SJSA1 (cell line): Measurements from ENCODE around the gene LY6G6C. TPM values are rescaled to one million over a fixed set of nuclear protein-coding genes. Genes with fewer than 3 reads are reported as not detected.

Source experiments
- DNase-seq, 2 experiments: peaks; one replicate each; pipeline ENCODE4 v3.0.0-alpha.2; 2015 to 2020; ENCODE audit warnings: low spot score in 2 of 2, low read depth in 1 of 2
- H3K27ac ChIP-seq: fragments of 250-450 bp; sonication (Bioruptor Pico); 2 replicates; pipeline ENCODE4 v1.5.1; 2020; ENCODE audit warnings: mild to moderate bottlenecking, moderate library complexity
- H3K27me3 ChIP-seq: fragments of 250-450 bp; sonication (Bioruptor Pico); replicated peaks from 2 replicates; pipeline ENCODE4 v1.5.1; 2020; ENCODE audit warnings: mild to moderate bottlenecking, moderate library complexity
- H3K36me3 ChIP-seq: fragments of 250-450 bp; sonication (Bioruptor Pico); 2 replicates; pipeline ENCODE4 v1.5.1; 2020; ENCODE audit warnings: mild to moderate bottlenecking
- H3K4me1 ChIP-seq: fragments of 250-450 bp; sonication (Bioruptor Pico); replicated peaks from 2 replicates; pipeline ENCODE4 v1.6.1; 2021; ENCODE audit warnings: mild to moderate bottlenecking
- H3K4me3 ChIP-seq: fragments of 250-450 bp; sonication (Bioruptor Pico); 2 replicates; pipeline ENCODE4 v1.5.1; 2020; ENCODE audit warnings: mild to moderate bottlenecking
- H3K9me3 ChIP-seq: fragments of 250-450 bp; sonication (Bioruptor Pico); replicated peaks from 2 replicates; pipeline ENCODE4 v1.5.1; 2020; ENCODE audit warnings: mild to moderate bottlenecking
- total RNA-seq: library from RNA; depleted of rRNA; stranded (reverse); fragments of >200 nt; shearing (Covaris generic); gene quantifications from 2 replicates; pipeline ENCODE4 v1.2.3, GENCODE V29; 2014; rRNA removed

Gene LY6G6C, protein sequence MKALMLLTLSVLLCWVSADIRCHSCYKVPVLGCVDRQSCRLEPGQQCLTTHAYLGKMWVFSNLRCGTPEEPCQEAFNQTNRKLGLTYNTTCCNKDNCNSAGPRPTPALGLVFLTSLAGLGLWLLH
- not detected in 2 replicates for total RNA-seq

DNA sequence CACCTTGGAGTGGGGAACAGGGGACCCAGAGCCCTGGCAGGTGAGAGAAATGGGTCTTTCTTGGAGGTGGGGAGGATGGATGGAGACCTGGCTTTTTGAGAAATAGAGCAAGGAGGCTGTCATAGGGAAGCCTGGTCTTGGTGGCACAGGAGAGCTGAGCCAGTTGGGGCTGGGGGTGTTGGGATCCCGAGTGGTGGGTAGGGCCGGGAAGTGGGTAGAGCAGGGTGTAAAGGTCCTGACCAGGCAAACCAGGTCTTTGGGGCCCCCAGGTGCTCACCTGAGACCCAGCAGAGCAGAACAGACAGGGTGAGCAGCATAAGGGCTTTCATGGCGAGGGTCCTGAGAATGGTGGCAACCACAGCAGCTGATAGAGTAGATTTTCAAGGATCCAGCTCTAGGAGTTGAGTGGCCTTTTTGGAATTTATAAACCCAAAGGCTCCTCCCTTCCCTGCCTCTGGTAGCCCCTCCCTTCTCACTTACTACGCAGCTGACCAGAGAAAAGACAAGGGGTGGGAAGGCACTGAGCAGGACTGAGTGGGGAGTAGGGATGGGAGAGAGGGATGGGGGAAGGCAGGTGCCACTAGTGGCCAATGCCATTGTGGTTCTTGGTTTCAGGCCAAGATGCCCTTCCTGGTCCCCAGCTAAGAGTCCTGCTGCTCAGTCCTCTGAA lies at the start of gene LY6G6C:
LY6G6C (minus strand) TSS at position 396 of the 670 bp plus-strand sequence; CDS start at position 329, 67 bp downstream.
- Histone ChIP-seq H3K4me1 (no peaks in the 10 kb centered on the region), H3K27me3 (no peaks in the 10 kb centered on the region), H3K36me3 (peaks cover 5% of the 10 kb centered on the region), H3K9me3 (no peaks in the 10 kb centered on the region), H3K27ac (no peak within 1 kb of the TSS), H3K4me3 (no peak within 1 kb of the TSS)
- no peak for DNase-seq

DNA sequence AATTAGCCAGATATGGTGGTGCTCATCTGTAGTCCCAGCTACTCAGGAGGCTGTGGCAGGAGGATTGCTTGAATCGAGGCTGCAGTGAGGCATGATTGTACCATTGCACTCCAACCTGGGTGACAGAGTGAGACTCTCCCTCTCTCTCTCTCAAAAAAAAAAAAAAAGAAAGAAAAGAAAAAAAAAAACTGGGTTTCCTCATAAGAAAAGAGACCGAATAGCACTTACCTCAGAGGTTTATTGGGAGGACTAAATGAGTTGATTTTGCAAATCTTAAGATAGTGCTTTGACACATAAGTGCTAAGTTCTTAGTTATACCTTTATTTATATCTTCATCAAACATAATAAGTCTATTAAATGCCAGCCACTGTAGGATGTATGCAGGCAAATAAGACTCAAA lies 49.3 kb upstream of the LY6G6C start:
- Histone ChIP-seq H3K4me1 (no peaks in the 10 kb centered on the region), H3K9me3 (no peaks in the 10 kb centered on the region)

DNA sequence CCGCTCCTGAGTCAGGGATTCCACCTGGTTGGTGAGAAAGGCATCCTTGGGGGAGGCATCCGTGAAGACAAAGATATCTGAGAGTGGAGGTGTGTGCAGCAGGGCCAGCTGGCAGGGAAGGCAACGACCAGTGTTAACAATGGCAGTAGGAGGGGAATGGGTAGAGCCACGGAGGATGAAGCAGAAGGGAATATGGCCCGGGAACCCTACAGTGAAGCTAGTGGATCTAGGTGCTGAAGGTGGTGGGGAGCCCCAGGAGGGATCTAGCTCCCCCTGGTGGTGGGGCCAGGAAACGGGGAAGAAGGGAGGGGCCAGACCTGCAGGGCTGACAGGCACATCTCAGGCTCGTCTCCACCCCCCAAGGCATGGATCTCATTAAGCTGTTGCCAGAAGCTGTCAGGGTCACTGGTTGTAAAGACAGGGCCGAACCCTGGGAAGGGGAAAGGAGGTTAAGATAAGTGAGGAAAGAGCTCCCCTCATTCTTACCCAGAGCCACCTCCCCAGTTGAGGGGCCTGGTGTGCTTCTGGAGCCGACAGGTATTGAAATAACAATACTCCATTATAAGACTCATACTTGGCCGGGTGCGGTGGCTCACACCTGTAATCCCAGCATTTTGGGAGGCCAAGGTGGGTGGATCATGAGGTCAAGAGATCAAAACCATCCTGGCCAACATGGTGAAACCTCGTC lies 48.3 kb upstream of the LY6G6C start:
- DNase-seq, result peak; percentile 70 to 82
- Histone ChIP-seq H3K27me3 (no peaks in the 10 kb centered on the region), H3K4me3 (no peak overlapping the region), H3K9me3 (no peaks in the 10 kb centered on the region), H3K4me1 (no peaks in the 10 kb centered on the region), H3K36me3 (no peaks in the 10 kb centered on the region), H3K27ac (no peak overlapping the region)

More for the DNA sequence above, 49.3 kb upstream of the LY6G6C start:
- Histone ChIP-seq H3K27me3 (no peaks in the 10 kb centered on the region), H3K4me3 (no peak overlapping the region), H3K36me3 (no peaks in the 10 kb centered on the region), H3K27ac (no peak overlapping the region)
- no peak for DNase-seq

DNA sequence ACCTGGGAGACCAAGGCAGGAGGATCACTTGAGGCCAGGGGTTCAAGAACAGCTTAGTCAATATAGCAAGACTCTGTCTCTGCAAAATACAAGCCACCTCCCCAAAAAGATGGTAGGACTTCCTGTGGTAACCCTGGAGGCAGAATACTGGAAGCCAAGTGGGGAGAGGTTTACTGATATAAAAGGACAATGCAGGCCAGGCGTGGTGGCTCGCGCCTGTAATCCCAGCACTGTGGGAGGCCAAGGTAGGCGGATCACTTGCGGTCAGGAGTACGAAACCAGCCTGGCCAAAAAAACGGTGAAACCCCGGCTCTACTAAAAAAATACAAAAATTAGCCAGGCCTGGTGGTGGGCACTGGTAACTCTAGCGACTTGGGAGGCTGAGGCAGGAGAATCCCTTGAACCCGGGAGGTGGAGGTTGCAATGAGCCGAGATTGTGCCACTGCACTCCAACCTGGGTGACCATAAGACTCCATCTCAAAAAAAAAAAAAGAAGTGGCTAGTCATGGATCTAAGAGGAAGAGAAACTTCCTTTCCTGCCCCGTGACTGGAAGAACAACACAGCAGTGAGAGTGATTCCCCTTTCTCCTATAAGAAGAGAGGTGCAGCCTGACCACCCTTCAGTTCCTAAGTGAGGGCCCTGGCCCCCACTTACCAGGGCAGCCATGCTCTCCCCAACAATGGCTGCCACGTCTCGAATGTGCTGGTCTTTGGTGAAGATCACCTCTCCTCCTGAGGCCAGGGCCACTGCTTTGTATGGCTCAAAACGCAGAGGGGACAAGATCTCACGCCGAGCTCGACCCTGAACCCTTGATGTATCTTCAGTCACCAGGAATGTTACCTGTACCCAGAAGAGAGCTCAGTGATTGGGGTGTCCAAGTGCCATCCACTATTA lies 47.1 kb upstream of the LY6G6C start:
- no peak overlapping the region for H3K4me3 ChIP-seq

DNA sequence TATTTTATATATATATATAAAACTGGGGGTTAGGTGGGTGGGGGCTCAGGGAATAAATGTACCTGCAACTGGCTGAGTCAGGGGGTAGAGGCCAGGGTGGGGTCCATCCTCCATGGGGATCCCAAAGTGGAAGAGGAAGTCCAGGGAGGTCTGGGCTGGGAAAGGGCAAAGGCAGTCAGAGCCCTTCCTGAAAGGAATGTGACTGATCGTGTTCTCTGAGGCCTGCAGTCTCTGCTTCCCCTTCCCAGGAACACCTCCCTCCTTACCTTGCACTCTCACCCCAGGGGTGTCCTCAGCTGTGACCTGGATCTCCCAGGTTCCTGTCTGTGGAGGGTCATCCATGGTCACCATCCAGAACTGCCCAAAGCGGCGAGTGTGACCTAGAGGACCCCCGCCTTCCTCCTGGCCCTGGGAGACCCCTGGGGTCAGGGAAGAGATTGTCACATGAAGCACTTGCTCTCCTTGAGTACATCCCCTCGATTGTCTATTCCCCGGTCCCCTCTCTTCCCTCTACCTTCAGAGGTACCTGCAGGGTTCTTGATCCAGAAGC lies 45.6 kb upstream of the LY6G6C start:
- no peak overlapping the region for H3K27ac ChIP-seq
- no peaks in the 10 kb centered on the region for H3K27me3 ChIP-seq
- no peaks in the 10 kb centered on the region for H3K9me3 ChIP-seq
- H3K36me3 ChIP-seq, result no peaks in the 10 kb centered on the region
- no peak overlapping the region for H3K4me3 ChIP-seq
- DNase-seq, result no peak
- peaks cover 10% of the 10 kb centered on the region for H3K4me1 ChIP-seq

More for the DNA sequence above, 47.1 kb upstream of the LY6G6C start:
- H3K36me3 ChIP-seq, result no peaks in the 10 kb centered on the region
- no peak overlapping the region for H3K27ac ChIP-seq
- peaks cover 3% of the 10 kb centered on the region for H3K4me1 ChIP-seq
- no peak for DNase-seq
- H3K27me3 ChIP-seq, result no peaks in the 10 kb centered on the region
- no peaks in the 10 kb centered on the region for H3K9me3 ChIP-seq

DNA sequence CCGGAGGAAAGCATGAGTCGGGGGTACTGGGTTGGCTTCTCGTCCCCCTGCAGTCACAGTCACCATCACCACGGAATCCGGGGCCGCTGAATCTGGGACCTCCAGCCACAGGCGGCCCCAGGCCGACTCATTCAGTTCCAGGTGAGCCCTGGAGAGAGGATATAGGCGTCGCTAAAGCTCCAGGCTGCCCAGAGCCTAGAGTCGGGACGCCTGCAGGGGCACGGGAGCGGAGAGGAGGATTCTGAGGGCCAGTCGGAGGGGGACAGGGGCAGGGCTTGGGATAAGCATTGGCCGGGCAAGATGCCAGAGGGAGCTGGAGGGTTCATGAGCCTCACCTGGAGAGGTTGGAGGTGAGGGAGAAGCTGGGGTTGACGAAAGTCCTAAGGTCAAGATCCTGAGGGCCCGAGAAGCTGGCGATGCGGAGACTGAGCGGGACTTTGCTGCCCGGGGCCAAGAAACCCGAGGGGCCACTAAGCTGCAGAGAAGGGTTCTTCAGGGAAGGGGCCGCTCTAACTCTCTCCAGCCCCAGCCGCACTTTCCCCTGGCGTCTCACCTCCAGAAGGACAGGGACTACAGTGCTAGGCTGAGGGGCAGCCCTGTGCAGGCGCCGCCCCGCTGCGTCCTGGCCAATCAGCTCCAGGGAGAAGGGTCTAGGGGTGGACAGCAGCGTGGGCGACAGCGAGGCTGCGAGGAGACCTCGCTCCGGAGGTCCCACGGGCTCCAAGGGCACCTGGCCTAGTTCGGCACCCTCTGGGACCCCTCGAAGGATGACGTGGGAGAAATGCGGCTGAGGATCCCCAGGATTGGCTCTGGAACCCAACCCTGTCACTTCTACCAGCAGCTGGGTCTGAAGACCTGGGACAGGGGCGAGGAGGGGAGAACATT lies 44.6 kb upstream of the LY6G6C start:
- Histone ChIP-seq H3K36me3 (no peaks in the 10 kb centered on the region), H3K4me3 (no peak overlapping the region), H3K27me3 (no peaks in the 10 kb centered on the region), H3K27ac (no peak overlapping the region), H3K9me3 (no peaks in the 10 kb centered on the region), H3K4me1 (peaks cover 10% of the 10 kb centered on the region)
- DNase-seq, result no peak

DNA sequence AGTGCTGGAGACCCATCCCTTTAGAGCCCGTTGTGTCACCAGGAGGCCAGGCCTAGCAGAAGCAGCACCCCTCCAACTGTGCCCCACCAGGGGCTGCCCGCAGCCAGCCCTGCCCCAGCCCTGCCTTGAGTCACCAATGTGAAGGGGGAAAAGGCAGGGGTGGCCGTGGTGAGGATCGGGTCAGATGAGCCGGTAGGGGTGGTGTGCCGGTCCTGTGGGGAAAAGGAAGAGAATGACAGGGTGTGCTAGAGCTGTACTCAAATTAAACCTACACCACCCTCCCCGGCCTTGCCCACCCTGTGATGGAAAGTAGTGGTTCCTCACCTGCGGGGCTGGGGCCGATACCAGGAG lies 44.0 kb upstream of the LY6G6C start:
- Histone ChIP-seq H3K9me3 (no peaks in the 10 kb centered on the region), H3K27me3 (no peaks in the 10 kb centered on the region), H3K27ac (no peak overlapping the region), H3K36me3 (0 out of 2 replicates have a peak, but pooled peaks cover under 1% of the 10 kb centered on the region), H3K4me3 (no peak overlapping the region), H3K4me1 (peaks cover 10% of the 10 kb centered on the region)
- DNase-seq, result no peak

DNA sequence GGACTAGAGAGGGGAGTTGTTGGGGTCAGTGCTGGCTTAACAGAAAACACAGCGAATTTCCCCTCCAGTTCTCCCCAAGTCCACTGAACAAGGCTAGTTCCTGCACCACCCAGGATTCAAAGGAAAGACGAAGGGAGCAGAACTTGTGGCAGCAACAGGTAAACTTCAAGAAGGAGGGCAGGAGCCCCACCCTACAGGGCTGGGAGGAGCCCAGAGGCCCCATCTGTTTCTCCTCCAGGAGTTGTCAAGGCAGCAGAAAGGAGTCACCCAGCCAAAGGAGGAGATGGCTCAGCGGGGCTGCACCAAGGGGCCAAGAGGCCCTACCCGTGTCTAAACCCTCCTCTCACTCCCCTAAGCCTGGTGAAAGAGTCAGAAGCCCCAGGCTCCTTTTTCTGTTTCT lies 42.7 kb upstream of the LY6G6C start:
- no peak for DNase-seq
- no peak overlapping the region for H3K4me3 ChIP-seq
- H3K36me3 ChIP-seq, result peaks cover 5% of the 10 kb centered on the region; the same call in 1 of the 2 replicates
- H3K9me3 ChIP-seq, result no peaks in the 10 kb centered on the region
- no peaks in the 10 kb centered on the region for H3K27me3 ChIP-seq
- no peak overlapping the region for H3K27ac ChIP-seq
- H3K4me1 ChIP-seq, result peaks cover 10% of the 10 kb centered on the region

DNA sequence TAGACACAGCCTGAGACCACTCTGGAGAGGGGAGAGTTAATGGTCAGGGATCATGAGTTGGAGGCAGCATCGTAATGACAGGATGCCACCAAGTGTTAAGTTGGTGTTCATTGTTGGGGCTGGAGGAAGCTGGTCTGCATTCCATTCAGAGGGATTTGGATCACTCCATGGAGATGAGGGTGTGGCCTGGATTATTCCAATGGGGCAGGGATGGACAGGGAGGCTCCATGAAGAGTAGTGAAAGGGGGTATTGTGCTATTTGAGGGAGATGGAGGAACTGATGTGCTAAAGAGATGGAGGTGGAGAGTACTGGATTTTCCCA lies 42.0 kb upstream of the LY6G6C start:
- Histone ChIP-seq H3K4me1 (peaks cover 10% of the 10 kb centered on the region), H3K36me3 (peaks cover 5% of the 10 kb centered on the region; the same call in 1 of the 2 replicates), H3K4me3 (no peak overlapping the region), H3K27me3 (no peaks in the 10 kb centered on the region), H3K9me3 (no peaks in the 10 kb centered on the region), H3K27ac (no peak overlapping the region)
- DNase-seq, result peak in 1 of 2 experiments; percentile 50

DNA sequence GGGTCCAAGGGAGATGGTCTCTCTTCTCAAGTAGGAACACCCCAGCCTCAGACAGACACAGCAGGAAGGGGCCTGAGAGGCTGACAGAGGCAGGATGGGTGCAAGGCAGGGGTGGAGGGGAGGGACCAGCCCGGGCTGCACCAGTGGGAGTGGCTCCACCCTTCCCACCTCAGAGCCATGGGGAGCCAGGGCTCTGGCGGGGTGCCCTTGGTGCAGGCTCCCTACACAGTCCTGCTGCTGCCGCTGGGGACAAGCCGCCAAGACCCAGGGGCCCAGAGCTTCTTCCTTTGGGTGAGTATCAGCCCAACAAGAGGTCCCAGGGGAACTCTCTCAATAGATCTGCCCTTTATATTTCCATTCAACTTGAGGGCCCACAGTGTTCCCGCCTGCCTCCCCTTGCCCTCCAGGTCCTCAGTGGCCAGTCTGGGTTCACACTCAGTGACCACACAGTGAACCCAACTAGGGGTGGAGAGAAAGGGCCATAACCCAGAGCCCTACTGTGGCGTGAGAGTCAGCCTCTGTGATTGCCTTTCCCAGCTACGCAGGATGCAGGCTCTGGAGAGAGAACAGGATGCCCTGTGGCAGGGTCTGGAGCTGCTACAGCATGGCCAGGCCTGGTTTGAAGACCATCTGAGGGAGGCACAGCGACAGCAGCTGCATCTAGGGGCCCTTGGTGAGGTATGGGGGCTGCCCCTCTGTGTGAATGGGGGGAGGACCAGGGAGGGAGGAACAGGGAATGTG lies 41.5 kb upstream of the LY6G6C start:
- H3K27ac ChIP-seq, result no peak overlapping the region
- peaks cover 10% of the 10 kb centered on the region for H3K4me1 ChIP-seq
- no peaks in the 10 kb centered on the region for H3K9me3 ChIP-seq
- peak in 1 of 2 experiments; percentile 18 for DNase-seq
- H3K4me3 ChIP-seq, result no peak overlapping the region
- H3K36me3 ChIP-seq, result peaks cover 5% of the 10 kb centered on the region; the same call in 1 of the 2 replicates
- no peaks in the 10 kb centered on the region for H3K27me3 ChIP-seq

DNA sequence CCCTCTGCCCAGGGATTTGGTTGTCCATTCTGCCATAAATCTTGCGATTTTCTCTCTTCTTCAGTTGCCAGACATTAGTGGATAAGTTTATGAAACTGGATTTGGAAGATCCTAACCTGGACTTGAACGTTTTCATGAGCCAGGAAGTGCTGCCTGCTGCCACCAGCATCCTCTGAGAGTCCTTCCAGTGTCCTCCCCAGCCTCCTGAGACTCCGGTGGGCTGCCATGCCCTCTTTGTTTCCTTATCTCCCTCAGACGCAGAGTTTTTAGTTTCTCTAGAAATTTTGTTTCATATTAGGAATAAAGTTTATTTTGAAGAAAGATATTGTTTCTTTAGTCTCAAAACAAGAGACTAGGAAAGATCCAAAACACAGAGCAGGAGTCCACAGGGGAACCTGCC lies 40.8 kb upstream of the LY6G6C start, which contains the start of gene SAPCD1:
SAPCD1 (plus strand) TSS at position 301 of the 400 bp plus-strand sequence. CDS start 399 bp downstream, outside the sequence.
- no peak within 1 kb of the TSS for H3K27ac ChIP-seq
- no peak for DNase-seq
- no peaks in the 10 kb centered on the region for H3K9me3 ChIP-seq
- peaks cover 5% of the 10 kb centered on the region; the same call in 1 of the 2 replicates for H3K36me3 ChIP-seq
- H3K4me3 ChIP-seq, result no peak within 1 kb of the TSS
- H3K4me1 ChIP-seq, result peaks cover 10% of the 10 kb centered on the region
- H3K27me3 ChIP-seq, result no peaks in the 10 kb centered on the region

DNA sequence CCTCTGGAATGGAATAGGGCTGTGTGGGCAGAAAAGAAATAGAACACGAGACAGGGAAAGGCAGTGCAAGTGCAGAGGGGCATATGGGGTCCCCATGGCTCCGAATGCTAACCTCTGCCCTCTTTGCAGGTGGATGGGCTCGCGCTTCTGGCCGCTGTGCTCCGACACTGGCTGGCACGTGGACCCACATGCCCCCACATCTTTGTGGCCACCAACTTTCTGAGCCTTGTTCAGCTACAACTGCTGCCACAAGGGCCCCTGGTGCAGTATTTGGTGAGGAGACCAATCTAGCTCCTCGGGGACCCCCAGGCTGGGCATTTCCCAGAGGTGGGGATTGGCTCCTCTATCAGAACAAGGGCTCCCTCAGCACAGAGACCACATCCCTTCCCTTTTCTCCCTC lies 39.8 kb upstream of the LY6G6C start:
- Histone ChIP-seq H3K27me3 (no peaks in the 10 kb centered on the region), H3K4me3 (no peak overlapping the region), H3K27ac (no peak overlapping the region), H3K36me3 (peaks cover 5% of the 10 kb centered on the region; the same call in 1 of the 2 replicates), H3K9me3 (no peaks in the 10 kb centered on the region), H3K4me1 (peaks cover 10% of the 10 kb centered on the region)
- no peak for DNase-seq
